Activated CD4-positive, alpha-beta T cell treated with anti-CD3 and anti-CD28 coated beads for 24 hours (primary cell): ENCODE results near the gene KIAA2012.

ENCODE experiments used
- DNase-seq, 2 donors: peaks; one replicate each; pipeline ENCODE4 v3.0.0-alpha.2; 2020; ENCODE audit warnings: low read depth in 2 of 2

Gene KIAA2012

DNA sequence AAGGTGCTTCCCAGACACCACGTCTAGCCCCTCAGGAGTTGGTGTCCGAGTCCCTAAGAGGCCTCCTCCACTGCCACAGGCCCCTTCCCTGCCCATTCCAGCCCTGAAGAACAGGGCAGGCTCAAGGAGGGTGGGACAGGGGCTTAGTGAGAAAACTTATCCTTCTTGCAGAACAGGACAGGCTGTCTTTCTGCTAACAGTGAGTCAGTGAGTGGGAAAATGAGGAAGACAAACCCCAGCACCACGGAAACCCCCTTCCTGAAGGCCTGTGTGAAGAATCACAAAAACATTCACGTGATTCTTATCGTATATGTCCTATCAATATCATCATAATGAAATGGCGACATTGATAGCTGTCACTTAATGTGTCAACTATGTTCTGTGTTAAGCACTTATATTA lies 29.6 kb upstream of the KIAA2012 start:
- no peak for DNase-seq

DNA sequence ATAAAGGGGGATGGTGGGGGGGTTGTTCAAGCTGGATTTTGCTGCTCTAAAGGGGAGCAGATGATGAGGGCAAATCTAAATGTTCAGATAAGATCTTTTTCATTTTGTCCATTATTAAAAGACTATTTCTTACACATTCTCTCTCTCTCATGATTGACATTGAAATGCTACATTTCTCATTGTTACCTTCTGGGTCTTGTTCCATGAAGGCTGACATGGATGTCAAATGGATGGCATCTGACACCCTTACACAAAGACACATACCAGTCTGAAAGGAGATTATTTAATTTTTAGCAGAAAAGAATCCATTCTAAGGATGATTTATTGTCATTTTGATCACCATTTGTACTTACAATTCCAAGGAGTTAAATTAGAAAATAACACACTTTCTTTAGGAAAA lies 28.3 kb upstream of the KIAA2012 start:
- DNase-seq: no peak

- no peak for DNase-seq
Measured at GRCh38 chr2:202046572-202046971, 26.5 kb upstream of the KIAA2012 start.

DNA sequence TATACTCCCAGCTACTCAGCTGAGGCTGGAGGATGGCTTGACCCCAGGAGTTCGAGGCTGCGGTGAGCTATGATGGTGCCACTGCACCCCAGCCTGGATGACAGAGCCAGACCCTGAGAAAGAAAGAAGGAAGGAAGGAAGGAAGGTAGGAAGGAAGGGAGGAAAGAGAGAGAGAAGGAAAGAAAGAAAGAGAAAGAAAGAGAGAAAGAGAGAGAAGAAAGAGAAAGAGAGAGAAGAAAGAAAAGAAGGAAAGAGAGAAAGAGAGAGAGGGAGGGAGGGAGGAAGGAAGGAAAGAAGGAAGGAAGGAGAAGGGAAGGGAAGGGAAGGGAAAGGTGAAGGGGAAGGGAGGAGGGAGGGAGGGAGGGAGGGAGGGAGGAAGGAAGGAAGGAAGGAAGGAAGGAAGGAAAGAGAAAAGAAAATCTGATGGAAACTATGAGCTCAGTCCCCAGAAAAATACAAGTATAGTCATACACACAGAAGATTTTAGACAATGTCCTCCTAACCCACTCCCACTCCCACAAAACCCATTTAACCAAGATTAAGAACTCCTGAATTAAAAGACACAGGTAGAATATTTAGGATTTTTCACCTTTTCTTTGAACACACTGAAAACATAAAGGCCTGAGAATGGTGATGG lies 23.8 kb upstream of the KIAA2012 start:
- DNase-seq: no peak

GRCh38 chr2:202049840-202050239 lies 23.2 kb upstream of the KIAA2012 start:
- DNase-seq: no peak

DNA sequence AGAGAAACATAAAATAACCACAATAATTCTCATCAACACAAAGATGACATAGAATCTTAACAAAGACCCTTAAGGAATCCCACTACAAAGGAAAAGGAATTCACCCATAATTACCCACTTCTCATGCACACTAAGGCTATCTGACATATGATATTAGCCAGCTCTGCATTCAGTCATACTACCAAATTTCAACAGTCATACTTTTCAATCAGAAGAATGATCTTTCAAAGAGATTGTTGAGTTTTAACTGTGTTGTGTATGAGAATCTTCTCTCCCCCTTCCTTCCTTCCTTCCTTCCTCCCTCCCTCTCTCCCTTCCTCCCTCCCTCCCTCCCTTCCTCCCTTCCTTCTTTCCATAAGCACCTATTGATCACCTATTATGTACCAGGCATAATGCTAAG lies 22.4 kb upstream of the KIAA2012 start:
- DNase-seq: no peak

GRCh38 chr2:202051499-202052161 lies 21.4 kb upstream of the KIAA2012 start:
- no peak for DNase-seq

- no peak for DNase-seq
Measured at GRCh38 chr2:202052235-202052634, 20.8 kb upstream of the KIAA2012 start.

GRCh38 chr2:202054679-202055078 lies 18.4 kb upstream of the KIAA2012 start:
- no peak for DNase-seq

DNA sequence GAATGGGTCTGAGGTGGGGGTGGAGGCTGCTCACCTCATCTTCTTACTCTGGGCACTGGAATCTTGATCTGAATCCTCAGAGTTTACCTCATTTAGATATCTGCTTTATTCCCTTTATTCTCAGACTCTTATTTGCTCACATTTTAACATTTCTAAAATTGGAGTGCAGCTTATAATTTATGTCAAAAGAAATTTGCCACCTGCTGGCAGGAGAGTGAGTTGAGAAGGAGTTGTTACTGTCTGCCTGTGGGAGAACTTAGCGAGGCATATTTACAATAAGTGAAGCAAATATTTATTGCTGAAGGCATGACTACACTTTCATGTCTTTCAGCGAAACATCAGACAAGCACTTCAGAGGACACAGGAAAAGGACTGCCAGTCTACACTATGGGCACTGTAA lies 16.4 kb upstream of the KIAA2012 start:
- no peak for DNase-seq

DNA sequence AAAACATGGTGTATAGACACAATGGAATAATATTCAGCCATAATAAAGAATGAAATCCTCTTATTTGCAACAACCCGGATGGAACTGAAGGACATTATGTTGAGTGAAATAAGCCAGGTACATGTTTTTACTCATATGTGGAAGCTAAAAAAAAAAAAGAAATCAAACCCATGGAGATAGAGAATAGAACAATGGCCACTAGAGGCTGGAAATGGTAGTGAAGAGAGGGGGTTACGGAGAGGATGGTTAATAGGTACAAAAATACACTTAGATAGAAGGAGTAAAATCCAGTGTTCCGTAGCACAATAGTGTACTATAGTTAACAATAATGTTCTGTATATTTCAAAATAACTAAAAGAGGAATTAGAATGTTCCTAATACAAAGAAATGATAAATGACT lies 12.8 kb upstream of the KIAA2012 start:
- no peak for DNase-seq

DNA sequence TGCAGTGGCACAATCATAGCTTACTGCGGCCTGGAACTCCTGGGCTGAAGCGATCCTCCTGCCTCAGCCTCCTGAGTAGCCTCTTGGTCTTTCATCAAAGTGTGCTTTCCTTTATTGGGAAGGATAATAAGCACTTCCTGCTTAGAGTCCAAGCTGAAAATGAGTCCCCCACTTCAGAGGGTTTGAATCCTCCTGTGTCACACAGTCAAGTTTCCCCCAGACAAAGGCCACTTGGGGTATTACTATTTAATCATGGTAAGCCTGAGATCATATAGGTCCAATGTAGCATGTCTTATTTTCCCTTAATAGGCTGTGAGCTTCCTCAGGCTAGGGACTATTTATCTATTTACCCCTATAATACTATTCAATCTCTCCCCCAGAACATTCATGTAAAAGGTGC lies 11.4 kb upstream of the KIAA2012 start:
- no peak for DNase-seq

DNA sequence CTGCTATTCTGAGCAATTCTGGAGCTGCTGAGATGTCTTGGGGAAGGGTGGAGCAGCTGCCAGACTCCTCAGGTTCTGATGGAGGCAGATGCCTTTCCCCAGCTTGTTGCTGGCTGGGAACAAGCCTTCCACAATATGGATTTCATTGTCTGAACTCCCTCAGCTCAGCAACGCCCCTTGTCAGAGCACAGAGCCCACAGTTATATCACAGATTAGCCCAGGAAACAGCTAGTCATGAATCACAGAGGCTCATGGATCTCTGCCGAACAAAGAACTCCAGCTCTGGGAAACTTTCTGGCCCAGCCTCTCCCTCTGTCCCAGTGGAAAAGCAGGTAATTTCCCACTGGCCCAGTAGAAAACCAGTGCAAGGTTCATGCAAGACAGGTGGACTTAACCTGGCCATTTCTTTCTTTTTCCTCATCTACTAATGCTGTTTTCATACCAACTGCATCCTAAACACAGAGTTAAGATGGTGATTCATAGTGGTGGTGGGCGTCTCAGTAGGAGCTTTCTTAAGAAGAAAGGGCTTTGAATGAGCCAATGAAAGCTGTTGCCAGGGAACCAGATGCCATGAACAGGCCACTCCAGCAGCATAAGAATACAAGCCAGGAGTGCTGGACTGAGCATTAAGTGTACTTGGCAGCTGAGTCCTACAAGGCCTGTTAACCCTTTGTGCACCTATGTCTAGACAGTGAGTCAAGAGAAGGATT lies 8.7 kb upstream of the KIAA2012 start:
- DNase-seq: no peak

- DNase-seq: no peak
Measured at GRCh38 chr2:202064881-202065230, 8.2 kb upstream of the KIAA2012 start.

DNA sequence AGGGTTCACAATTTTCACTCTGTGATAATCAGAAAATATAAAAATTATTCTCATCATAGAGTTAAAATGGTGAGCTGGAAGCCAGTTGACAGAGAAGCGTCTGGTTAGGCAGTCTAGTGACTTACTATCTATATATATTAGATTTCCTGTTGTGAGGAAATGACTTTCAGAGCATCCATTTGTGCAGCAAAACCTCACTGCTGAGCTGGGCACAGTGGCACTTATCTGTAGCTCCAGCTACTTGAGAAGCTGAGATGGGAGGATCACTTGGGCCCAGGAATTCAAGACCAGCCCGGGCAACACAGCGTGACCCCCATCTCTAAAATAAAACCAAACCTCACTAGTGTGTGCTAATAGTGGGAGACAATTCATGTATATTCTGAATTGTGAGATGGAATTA lies 7.2 kb upstream of the KIAA2012 start:
- DNase-seq: no peak

- DNase-seq: no peak
Measured at GRCh38 chr2:202066875-202067274, 6.2 kb upstream of the KIAA2012 start.

- no peak for DNase-seq
Measured at GRCh38 chr2:202067589-202067988, 5.5 kb upstream of the KIAA2012 start.

DNA sequence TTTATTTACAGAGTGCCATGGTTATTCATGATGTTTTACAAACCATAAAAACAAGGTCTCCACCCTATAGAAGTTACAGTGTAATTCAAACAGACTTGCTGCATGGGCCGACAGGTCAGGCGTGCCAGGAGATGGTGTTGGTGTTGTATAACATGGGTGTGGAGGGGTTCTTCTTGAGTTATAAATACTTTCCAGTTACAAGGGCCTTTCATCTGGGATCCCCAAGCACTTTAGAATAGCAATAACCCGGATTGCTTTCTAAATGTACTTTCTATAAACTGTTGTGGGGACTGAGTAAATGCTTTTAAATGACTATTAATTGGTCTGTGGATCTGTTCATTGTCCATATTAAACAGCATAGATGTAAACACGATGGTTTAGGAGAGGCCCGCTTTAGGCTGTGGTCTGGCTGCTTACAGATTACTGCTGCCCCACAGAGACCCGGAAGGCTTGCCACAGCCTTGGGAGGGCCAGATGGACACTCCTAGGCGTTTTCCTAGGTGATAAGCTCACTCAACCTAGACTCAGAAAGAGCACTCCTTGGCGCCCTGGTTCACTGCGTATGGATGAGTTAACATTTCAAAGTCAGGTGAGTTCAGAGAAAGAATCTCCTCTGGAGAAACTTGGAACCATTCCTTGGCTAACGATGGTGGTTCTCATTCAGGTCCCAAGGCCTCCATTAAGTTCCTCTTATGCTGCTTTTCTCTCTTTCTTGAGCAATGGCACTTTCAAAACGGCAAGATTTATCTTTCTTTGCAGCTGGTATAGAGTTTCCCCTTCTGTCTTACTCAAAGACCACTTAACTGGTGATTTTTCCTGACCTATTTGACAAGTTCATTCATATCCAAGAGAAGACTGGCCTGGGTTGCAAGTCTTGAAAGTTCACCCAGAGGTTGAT lies 3.6 kb upstream of the KIAA2012 start:
- no peak for DNase-seq

- no peak for DNase-seq
Measured at GRCh38 chr2:202071107-202071506, 1.9 kb upstream of the KIAA2012 start.

GRCh38 chr2:202072226-202072625 lies 829 bp upstream of the KIAA2012 start:
- no peak for DNase-seq

- DNase-seq: no peak
Measured at GRCh38 chr2:202074324-202074723, 1.3 kb downstream of the KIAA2012 start.

GRCh38 chr2:202079310-202079709 lies 6.3 kb downstream of the KIAA2012 start:
- no peak for DNase-seq
